ENCODE measurements around the gene EIPR1.

GRCh38 chr2:3178578-3179031, 199.0 kb downstream of the EIPR1 start:
- TF ChIP-seq CTCF (IDR thresholded peaks at IDR 0.05) (no peak), POLR2A (IDR thresholded peaks at IDR 0.05) (no peak)
